GM12878 (cell line): Measurements from ENCODE around the gene KCTD8. TPM values are rescaled to one million over a fixed set of nuclear protein-coding genes. Genes with fewer than 3 reads are reported as not detected.

Experiments
- ATAC-seq: fragments of 200-7000 bp; cut with Tn5 transposase; 3 replicates; pipeline ENCODE4 v1.9.1; 2020; ENCODE audit warnings: mild to moderate bottlenecking, moderate library complexity
- BruUV-seq: library from RNA; stranded (reverse); fragments of 400-500 nt; replicated peaks from 2 replicates; lab custom pipeline; 2021; lab: Mats Ljungman, UMichigan
- CTCF ChIA-PET: fragments of 300-600 bp; sonication (Branson Sonifier 250); formaldehyde crosslinking; extraction: SDS; loops from one replicate; lab custom pipeline; 2021; ENCODE audit warnings: inconsistent platforms; lab: Yijun Ruan, JAX
- POLR2A ChIA-PET: fragments of 350-600 bp; formaldehyde crosslinking; extraction: SDS; loops from one replicate; lab custom pipeline; 2021; ENCODE audit warnings: inconsistent platforms; lab: Charles Lee
- RAD21 ChIA-PET: fragments of 300-600 bp; sonication (Branson Sonifier 250); formaldehyde crosslinking; loops from one replicate; lab custom pipeline; 2023; ENCODE audit warnings: antibody characterized with exemption; ENCODE audit not compliant: unreplicated experiment; lab: Charles Lee
- SMC1A ChIA-PET: fragments of 300-600 bp; sonication (Branson Sonifier 250); formaldehyde crosslinking; loops from one replicate; lab custom pipeline; 2023; ENCODE audit not compliant: unreplicated experiment, uncharacterized antibody; lab: Charles Lee
- DNase-seq: peaks from one replicate; pipeline ENCODE4 v3.0.0-alpha.2; 2011; ENCODE audit warnings: low read depth, low spot score
- FAIRE-seq: peaks from 3 replicates; lab custom pipeline; 2011; peaks lifted over from hg19 to GRCh38; lab: Jason Lieb, UNC
- H2AFZ ChIP-seq: 2 replicates; pipeline ENCODE4 v1.6.0; 2011; ENCODE audit warnings: low read depth, low read length, control low read depth; ENCODE audit not compliant: control insufficient read depth
- H3K27ac ChIP-seq: 2 replicates; pipeline ENCODE4 v1.5.1; 2011; ENCODE audit warnings: control low read depth; ENCODE audit not compliant: control insufficient read depth, insufficient read depth
- H3K27me3 ChIP-seq, 2 experiments: replicated peaks in 1 of 2; 2 replicates each; pipeline versions ENCODE4 v1.6.0 to v1.6.1; 2011; ENCODE audit warnings: low read length in 1 of 2; ENCODE audit not compliant: control insufficient read depth in 2 of 2, insufficient read depth in 2 of 2
- H3K36me3 ChIP-seq, 2 experiments: 2 replicates each; pipeline ENCODE4 v1.5.1; 2011; ENCODE audit warnings: low read length in 1 of 2; ENCODE audit not compliant: control insufficient read depth in 2 of 2, insufficient read depth in 2 of 2
- H3K4me1 ChIP-seq: 2 replicates; pipeline ENCODE4 v1.6.1; 2011; ENCODE audit warnings: mild to moderate bottlenecking, low read length, moderate library complexity, mixed read lengths; ENCODE audit not compliant: control insufficient read depth, insufficient read depth
- H3K4me2 ChIP-seq: 2 replicates; pipeline ENCODE4 v1.6.0; 2011; ENCODE audit warnings: control low read depth; ENCODE audit not compliant: control insufficient read depth, insufficient read depth
- H3K4me3 ChIP-seq: fragments of 200-600 bp; sonication (generic); 2 replicates; pipeline ENCODE4 v1.5.1; 2016
- H3K79me2 ChIP-seq: 2 replicates; pipeline ENCODE4 v1.6.0; 2011; ENCODE audit warnings: low read length; ENCODE audit not compliant: control insufficient read depth, insufficient read depth
- H3K9ac ChIP-seq: 2 replicates; pipeline ENCODE4 v1.8.0; 2011; ENCODE audit warnings: low read length, control low read depth, mixed read lengths; ENCODE audit not compliant: control insufficient read depth, insufficient read depth
- H3K9me3 ChIP-seq: replicated peaks from 3 replicates; pipeline ENCODE4 v1.5.1; 2011; ENCODE audit warnings: mild to moderate bottlenecking, low read length; ENCODE audit not compliant: control insufficient read depth, insufficient read depth
- H4K20me1 ChIP-seq: 2 replicates; pipeline ENCODE4 v1.6.0; 2011; ENCODE audit not compliant: control insufficient read depth, insufficient read depth
- CREM ChIP-seq: IDR thresholded peaks from 2 replicates; pipeline ENCODE4 v1.6.1; 2014; ENCODE audit warnings: antibody characterized with exemption, low read depth
- HDAC2 ChIP-seq: fragments of 200-600 bp; sonication (generic); IDR thresholded peaks from 2 replicates; pipeline ENCODE4 v1.6.1; 2017
- MAX ChIP-seq: IDR thresholded peaks from 2 replicates; pipeline ENCODE4 v1.6.1; 2012; ENCODE audit warnings: low read depth, low read length, improper control_type of control experiment
- MTA2 ChIP-seq: fragments of 450-650 bp; IDR thresholded peaks from 2 replicates; pipeline ENCODE4 v1.6.1; 2016; ENCODE audit warnings: low read depth, mild to moderate bottlenecking, moderate library complexity
- MYB ChIP-seq: fragments of 150-350 bp; IDR thresholded peaks from 2 replicates; pipeline ENCODE4 v1.6.1; 2014; ENCODE audit warnings: mild to moderate bottlenecking, low read depth, low read length, borderline replicate concordance
- RFX5 ChIP-seq: IDR thresholded peaks from 2 replicates; pipeline ENCODE4 v1.6.1; 2011; ENCODE audit warnings: low read depth, low read length, improper control_type of control experiment
- SIX5 ChIP-seq: IDR thresholded peaks from 2 replicates; pipeline ENCODE4 v1.6.1; 2011; ENCODE audit warnings: mild to moderate bottlenecking, low read depth, low read length, moderate library complexity; ENCODE audit not compliant: severe bottlenecking
- SREBF2 ChIP-seq: IDR thresholded peaks from 2 replicates; pipeline ENCODE4 v1.6.1; 2012; ENCODE audit warnings: mild to moderate bottlenecking, low read length
- SRF ChIP-seq, 2 experiments: IDR thresholded peaks; 2 replicates each; pipeline ENCODE4 v1.6.1; 2011; ENCODE audit warnings: low read depth in 2 of 2, low read length in 2 of 2, mild to moderate bottlenecking in 1 of 2, moderate library complexity in 1 of 2
- USF1 ChIP-seq: IDR thresholded peaks from 2 replicates; pipeline ENCODE4 v1.6.1; 2011; ENCODE audit warnings: borderline replicate concordance, low read depth, mild to moderate bottlenecking, moderate library complexity, mixed read lengths, low read length; ENCODE audit not compliant: insufficient read depth; ENCODE audit errors: extremely low read length
- ZNF384 ChIP-seq: IDR thresholded peaks from 2 replicates; pipeline ENCODE4 v1.6.1; 2012; ENCODE audit warnings: low read depth, mild to moderate bottlenecking, low read length, improper control_type of control experiment, borderline replicate concordance
- in situ Hi-C: fragments of 300-500 bp; cut with MboI; formaldehyde crosslinking; loops from 9 replicates; pipeline ENCODE4 v1.14.3; 2018; ENCODE audit warnings: mixed read lengths
- intact Hi-C: fragments of 100-400 bp; cut with micrococcal nuclease; formaldehyde crosslinking; loops from one replicate; pipeline ENCODE4 v1.14.2; 2022; ENCODE audit not compliant: unreplicated experiment
- polyA plus RNA-seq, 11 experiments: library from polyadenylated mRNA; depleted of rRNA in 4 of 11; unstranded in 6 of 11; stranded (reverse) in 5 of 11; fragments of >200 nt; fragmentation: Nextera tagmentation in 4 of 11; fragmentation: Illumina TruSeq in 1 of 11; extraction: Ambion mirVana in 4 of 11; extraction: Trizol in 1 of 11; gene quantifications; 1 replicate in 1 of 11; 2 replicates in 10 of 11; pipeline versions ENCODE4 v1.2.1 to v1.2.3, GENCODE V29; 2011 to 2016; ENCODE audit warnings: inconsistent platforms in 2 of 11, missing spikeins in 2 of 11, low read depth in 1 of 11
- total RNA-seq, 4 experiments: library from RNA; depleted of rRNA in 3 of 4; stranded (reverse); fragments of >200 nt in 3 of 4; fragmentation: Illumina TruSeq in 1 of 4; extraction: Trizol in 1 of 4; gene quantifications; 2 replicates each; pipeline versions ENCODE4 v1.2.1 to v1.2.3, GENCODE V29; 2013 to 2021
- TF ChIP-seq, protein P1 (sequence below): fragments of 450-650 bp; IDR thresholded peaks from 2 replicates; pipeline ENCODE4 v1.6.1; 2017; ENCODE audit warnings: mild to moderate bottlenecking, low read depth, inconsistent platforms; ENCODE audit not compliant: poor library complexity, severe bottlenecking

Gene KCTD8
- total and polyA plus RNA-seq, 10 of the 15 experiments (the other 5 are each of a cell fraction or from before 2014, with no cell fraction given), result 0.06 TPM; not detected in 9

GRCh38 chr4:44237643-44238042 lies 211.0 kb downstream of the KCTD8 start:
- Histone ChIP-seq H3K36me3 (no peaks in the 10 kb centered on the region), H3K4me3 (no peak overlapping the region), H3K79me2 (no peaks in the 10 kb centered on the region), H4K20me1 (no peaks in the 10 kb centered on the region)
- FAIRE-seq, result no peak
- POLR2A ChIA-PET, result no interaction called here
- no peak for TF ChIP-seq SRF (IDR thresholded peaks at IDR 0.05; ENCODE audit: low read depth in 2 of 2, low read length in 2 of 2)
- no peak for TF ChIP-seq MAX
- TF ChIP-seq USF1, result no peak
- no peak for TF ChIP-seq SREBF2
- TF ChIP-seq HDAC2, result no peak
- no peak for TF ChIP-seq MYB
- no peak for TF ChIP-seq RFX5
- TF ChIP-seq MTA2, result no peak
- TF ChIP-seq SIX5, result no peak
- no peak for TF ChIP-seq ZNF384
- no peak for TF ChIP-seq CREM
- TF ChIP-seq, protein P1, sequence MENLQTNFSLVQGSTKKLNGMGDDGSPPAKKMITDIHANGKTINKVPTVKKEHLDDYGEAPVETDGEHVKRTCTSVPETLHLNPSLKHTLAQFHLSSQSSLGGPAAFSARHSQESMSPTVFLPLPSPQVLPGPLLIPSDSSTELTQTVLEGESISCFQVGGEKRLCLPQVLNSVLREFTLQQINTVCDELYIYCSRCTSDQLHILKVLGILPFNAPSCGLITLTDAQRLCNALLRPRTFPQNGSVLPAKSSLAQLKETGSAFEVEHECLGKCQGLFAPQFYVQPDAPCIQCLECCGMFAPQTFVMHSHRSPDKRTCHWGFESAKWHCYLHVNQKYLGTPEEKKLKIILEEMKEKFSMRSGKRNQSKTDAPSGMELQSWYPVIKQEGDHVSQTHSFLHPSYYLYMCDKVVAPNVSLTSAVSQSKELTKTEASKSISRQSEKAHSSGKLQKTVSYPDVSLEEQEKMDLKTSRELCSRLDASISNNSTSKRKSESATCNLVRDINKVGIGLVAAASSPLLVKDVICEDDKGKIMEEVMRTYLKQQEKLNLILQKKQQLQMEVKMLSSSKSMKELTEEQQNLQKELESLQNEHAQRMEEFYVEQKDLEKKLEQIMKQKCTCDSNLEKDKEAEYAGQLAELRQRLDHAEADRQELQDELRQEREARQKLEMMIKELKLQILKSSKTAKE, result no peak
- TF ChIP-seq, all 136 proteins: peak for 0
- intact Hi-C loops, result no loop called here
- DNase-seq (no peak), ATAC-seq (no peak)
- no peak overlapping the region for H3K4me2 ChIP-seq
- no peaks in the 10 kb centered on the region for H3K9me3 ChIP-seq
- no peak overlapping the region for H2AFZ ChIP-seq
- in situ Hi-C loops, result no loop called here
- no peaks in the 10 kb centered on the region for H3K4me1 ChIP-seq
- ChIA-PET CTCF (no interaction called here), RAD21 (no interaction called here), SMC1A (no interaction called here)
- H3K27ac ChIP-seq, result no peak overlapping the region
- H3K9ac ChIP-seq, result no peak overlapping the region
- no TSS peak for BruUV-seq
- no peaks in the 10 kb centered on the region for H3K27me3 ChIP-seq
